Measurements from ENCODE around the gene SLC16A5.

The SLC16A5 gene

GRCh38 chr17:75088465-75089417 lies 987 bp downstream of the SLC16A5 start:
- no peak for DNase-seq

DNA sequence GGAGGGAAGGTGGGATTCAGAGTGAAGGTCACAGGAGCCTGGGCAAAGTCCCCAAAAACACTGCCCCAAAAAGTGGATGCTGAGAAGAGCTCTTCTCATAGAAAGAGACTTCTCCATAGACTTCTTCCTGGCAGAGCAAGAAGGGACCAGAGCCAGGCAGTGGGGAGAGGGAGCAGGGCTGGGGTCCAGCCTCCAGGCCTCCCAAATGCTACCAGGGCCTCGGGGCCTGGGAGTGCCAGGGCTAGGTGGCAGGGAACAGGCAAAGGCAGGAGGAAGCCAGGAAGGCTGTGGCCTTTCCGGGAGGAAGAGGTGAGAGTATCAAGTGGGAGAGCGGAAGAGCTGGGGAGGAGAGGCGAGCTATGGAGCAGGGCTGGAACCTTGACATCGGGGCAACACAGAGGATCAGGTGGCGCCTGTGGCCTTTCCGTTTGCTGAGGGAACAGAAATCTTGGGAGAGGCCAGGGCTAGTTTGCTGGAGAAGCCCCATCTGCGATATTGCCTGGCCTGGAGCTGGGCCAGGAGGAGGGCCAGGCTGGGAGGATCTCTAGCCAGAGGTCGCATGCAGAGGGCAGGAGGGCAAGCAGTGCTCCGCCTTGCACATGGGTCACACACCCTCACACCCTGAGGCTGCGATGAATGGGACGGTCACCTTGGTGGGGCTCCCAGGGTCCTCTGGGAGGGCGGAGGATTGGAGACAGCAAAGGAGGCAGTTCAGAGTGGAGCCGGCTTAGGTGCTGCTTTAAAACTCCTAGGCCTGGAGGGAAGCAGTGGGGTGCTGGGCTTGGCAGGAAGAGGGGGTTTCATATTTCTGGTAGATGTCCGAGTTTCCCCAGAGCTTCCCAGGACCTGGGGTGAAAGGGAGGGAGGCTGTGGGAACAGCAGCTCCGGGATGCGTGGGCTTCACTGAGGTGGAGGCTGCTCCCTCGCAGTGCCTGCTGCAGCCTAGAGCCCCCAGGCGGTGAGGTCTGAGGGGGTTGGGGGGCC lies 3.4 kb downstream of the SLC16A5 start:
- DNase-seq = no peak

- no peak for DNase-seq
These were observed 4.1 kb downstream of the SLC16A5 start for GRCh38 chr17:75091855-75092327.

GRCh38 chr17:75093548-75094158 lies 5.9 kb downstream of the SLC16A5 start:
- no peak for DNase-seq

DNA sequence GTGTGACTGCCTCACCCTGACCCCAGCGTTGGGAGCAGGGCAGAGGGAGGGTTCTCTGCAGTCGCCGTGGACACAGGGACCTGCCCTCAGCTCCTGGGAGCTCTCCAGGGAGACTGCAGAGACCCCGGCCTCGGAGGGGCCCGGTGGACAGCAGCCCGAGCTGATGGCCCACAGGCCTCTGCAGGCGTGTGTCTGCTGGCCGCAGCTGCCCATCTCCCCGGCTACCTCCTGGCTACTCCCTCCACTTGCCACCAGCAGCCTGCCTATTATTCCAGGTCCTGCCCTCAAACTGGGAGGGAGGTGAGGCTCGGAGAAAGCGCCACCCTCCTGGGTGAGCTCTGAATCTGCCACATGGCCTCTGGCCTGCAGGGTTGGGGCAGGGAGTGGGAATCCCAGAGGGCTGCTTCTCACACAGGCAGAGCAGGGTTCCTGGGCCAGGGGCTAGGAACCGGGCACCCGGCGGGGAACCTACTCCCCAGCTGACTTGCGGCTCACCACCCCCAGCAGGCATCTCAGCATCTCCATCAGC lies 7.2 kb downstream of the SLC16A5 start:
- DNase-seq = no peak

DNA sequence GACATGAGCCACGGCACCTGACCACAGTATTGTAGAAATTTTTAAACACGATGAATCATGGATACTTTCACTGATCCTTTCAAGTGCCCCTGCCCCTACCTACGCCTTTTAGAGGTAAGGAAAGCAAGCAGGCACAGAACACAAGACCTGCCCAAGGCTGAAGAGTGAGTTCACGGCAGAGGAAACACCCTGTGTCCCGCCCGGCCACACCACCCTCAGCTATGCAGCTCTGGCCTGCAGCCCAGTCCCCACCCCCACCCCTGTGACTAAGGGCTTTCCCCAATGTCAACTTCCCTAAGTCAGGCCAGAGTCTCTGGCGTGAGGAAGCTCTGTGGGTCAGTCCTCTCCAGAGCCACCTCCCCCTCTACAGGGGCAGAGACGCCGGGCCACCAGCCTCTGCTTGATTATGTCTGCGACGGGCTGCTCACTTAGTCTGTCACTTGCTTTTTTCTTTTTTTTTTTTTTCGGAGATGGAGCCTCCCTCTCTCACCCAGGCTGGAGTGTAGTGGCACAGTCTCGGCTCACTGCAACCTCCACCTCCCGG lies 8.4 kb downstream of the SLC16A5 start:
- DNase-seq = no peak

- DNase-seq = no peak
These were observed 10.1 kb downstream of the SLC16A5 start for GRCh38 chr17:75097865-75098264.

GRCh38 chr17:75098861-75099260 lies 11.1 kb downstream of the SLC16A5 start:
- no peak for DNase-seq

GRCh38 chr17:75099881-75100595 lies 12.3 kb downstream of the SLC16A5 start:
- DNase-seq = no peak

DNA sequence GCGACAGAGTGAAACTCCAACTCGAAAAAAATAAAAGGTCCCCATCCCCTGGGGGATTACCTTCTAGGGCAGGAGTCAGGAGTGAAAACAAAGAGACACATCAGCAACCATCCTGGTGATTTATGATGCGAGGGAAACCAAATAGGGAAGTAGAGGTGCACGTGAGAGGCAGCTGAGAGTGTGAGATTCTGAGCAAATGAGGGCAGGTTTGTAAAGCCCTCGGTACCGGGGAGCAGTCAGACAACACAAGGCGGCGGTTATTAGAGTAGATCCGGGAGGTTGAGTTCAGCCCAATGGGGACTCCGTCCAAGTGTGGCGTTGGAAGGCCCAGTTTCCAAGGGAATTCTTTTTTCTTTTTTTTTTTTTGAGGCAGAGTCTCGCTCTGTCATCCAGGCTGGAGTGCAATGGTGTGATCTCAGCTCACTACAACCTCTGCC lies 14.6 kb downstream of the SLC16A5 start:
- no peak for DNase-seq

DNA sequence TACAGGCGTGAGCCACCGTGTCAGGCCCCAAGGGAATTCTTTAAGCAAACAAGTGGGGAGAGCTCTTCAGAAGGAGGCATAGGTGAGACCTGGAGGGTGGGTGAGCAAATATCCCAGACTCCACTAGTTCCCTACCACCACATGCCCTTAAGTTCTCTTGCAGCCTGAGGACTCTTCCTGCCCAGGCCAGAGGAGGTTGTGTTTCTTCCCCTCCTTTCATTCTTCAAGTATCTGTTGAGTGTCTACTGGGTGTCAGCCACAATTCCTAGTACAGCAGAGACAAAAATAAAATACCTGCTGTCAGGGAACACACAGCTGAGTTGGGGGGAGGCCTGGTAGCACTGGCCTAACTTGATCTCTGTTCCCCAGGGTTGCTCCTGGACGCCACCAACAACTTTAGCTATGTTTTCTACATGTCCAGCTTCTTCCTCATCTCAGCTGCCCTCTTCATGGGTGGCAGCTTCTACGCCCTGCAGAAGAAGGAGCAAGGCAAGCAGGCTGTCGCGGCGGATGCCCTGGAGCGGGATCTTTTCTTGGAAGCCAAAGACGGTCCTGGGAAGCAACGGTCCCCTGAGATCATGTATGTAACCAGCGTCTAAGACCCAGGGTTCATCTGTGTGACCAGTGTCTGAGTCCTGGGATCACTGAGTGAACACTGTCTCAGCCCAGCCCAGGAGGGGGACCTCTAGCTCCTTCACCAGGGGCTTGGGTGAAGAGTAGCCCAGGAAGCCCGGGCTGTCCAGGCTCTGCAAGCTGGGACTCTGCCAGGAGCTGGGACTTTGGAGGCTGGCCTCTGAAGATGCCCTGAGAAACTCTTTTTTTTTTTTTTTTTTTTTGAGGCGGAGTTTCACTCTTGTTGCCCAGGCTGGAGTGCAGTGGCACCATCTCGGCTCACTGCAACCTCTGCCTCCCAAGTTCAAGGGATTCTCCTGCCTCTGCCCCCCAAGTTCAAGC lies 16.1 kb downstream of the SLC16A5 start:
- no peak for DNase-seq

- DNase-seq = peak; percentile 95 to 98
These were observed 17.6 kb downstream of the SLC16A5 start for GRCh38 chr17:75105126-75106080.

DNA sequence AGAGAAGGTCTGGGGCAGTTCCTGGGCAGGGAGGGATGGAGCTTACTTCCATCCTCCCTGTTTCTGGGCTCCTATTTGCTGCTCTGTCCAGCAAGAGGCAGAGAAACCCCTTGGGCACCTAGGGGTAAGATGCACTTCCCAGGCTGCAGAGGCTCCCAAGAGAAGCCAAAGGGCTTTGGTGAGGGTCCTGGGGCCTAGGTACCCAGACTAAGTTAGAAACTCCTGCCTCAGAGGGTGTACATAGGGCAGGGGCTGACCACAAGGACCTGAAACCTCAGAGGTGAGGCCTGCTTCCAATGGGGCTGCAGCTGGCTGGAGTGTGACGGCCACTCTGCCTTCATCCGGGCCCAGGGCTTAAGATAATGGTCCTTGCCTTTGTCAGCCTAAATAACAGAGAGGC lies 20.4 kb downstream of the SLC16A5 start:
- DNase-seq = no peak

DNA sequence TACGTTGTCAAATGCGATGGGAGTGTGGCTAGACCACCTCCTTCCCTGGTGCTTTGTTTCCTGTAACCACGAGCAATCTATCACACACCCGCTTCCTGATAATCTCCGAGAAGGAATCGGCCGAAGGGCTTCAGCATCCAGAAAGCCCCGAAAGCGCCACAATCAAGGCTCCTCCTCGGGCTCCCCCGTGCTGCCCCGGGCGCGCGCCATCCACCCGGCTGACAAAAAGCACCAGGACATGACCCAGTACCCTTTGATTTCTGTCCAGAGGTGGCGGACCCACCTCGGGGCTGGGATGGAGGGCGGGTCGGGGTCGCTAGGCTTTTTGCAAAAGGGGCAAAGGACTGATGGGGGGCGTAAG lies 21.3 kb downstream of the SLC16A5 start:
- no peak for DNase-seq

GRCh38 chr17:75109407-75110233 lies 21.9 kb downstream of the SLC16A5 start, which contains the start of gene ARMC7:
Gene ARMC7, plus strand, starts transcription at chr17:75109969. Its CDS starts 320 bp downstream, at chr17:75110289.
- peak; percentile 90 to 97 for DNase-seq

GRCh38 chr17:75110234-75110937 lies 22.6 kb downstream of the SLC16A5 start:
- DNase-seq = peak in 1 of 2 experiments; percentile 49

GRCh38 chr17:75111777-75112335 lies 24.1 kb downstream of the SLC16A5 start:
- DNase-seq = no peak
